DOHH2 (cell line): Measurements from ENCODE around the gene FNDC3B.
"Not testable (repeated sequence)": the region's sequence is repeated elsewhere in the genome, so short reads cannot be mapped to it uniquely, and the experiment has no call there.

ENCODE experiments used
- EZH2phosphoT487 ChIP-seq: fragments of 200-600 bp; sonication (generic); IDR thresholded peaks from 2 replicates; pipeline ENCODE4 v1.6.1; 2017; ENCODE audit warnings: borderline replicate concordance, mild to moderate bottlenecking, antibody characterized with exemption, low read length, moderate library complexity, mixed read lengths
- TF ChIP-seq, protein P1 (sequence below): fragments of 200-600 bp; sonication (generic); IDR thresholded peaks from one replicate; pipeline ENCODE4 v1.5.1; 2014; ENCODE audit warnings: antibody characterized with exemption, mild to moderate bottlenecking, low read depth, low read length; ENCODE audit not compliant: poor library complexity, severe bottlenecking

DNA sequence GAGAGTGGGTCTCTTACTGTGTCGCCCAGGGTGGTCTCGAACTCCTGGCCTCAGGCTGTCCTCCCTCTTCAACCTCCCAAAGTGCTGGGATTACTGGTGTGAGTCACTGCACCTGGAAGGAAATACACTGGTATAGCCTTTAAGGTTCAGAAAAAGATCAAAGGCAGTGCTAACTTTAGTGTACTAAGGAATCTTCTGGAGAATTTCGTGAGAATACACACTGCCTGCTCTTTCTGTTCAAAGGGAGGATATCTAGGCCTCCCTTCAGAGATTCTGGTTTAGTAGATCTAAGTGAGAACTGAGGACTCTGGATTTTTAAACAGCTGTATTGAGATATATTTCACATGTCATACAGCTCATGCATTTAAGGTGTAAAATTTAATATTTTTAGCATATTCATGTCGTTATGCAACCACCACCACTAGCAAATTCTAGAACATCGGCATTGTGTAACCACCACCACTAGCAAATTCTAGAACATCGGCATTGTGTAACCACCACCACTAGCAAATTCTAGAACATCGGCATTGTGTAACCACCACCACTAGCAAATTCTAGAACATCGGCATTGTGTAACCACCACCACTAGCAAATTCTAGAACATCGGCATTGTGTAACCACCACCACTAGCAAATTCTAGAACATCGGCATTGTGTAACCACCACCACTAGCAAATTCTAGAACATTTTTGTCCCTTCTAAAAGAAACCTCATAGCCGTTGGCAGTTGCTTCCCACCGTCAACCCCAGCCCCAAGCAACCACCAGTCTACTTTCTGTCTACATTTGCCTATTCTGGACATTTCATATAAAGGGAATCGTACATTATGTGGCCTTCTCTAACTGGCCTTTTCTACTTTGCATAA lies 54.4 kb downstream of the FNDC3B start:
- TF ChIP-seq, protein P1, sequence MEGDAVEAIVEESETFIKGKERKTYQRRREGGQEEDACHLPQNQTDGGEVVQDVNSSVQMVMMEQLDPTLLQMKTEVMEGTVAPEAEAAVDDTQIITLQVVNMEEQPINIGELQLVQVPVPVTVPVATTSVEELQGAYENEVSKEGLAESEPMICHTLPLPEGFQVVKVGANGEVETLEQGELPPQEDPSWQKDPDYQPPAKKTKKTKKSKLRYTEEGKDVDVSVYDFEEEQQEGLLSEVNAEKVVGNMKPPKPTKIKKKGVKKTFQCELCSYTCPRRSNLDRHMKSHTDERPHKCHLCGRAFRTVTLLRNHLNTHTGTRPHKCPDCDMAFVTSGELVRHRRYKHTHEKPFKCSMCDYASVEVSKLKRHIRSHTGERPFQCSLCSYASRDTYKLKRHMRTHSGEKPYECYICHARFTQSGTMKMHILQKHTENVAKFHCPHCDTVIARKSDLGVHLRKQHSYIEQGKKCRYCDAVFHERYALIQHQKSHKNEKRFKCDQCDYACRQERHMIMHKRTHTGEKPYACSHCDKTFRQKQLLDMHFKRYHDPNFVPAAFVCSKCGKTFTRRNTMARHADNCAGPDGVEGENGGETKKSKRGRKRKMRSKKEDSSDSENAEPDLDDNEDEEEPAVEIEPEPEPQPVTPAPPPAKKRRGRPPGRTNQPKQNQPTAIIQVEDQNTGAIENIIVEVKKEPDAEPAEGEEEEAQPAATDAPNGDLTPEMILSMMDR: not testable (repeated sequence)
- TF ChIP-seq EZH2phosphoT487: not testable (repeated sequence)
